ENCODE data around the gene RFX7.
A peak's percentile ranks its signal among the peaks of the same experiment; 100 is the strongest.
"Not testable (repeated sequence)": the region's sequence is repeated elsewhere in the genome, so short reads cannot be mapped to it uniquely, and the experiment has no call there.

The RFX7 gene

GRCh38 chr15:56243163-56244037 is at the start of gene RFX7:
Gene RFX7 (minus strand): TSS chr15:56243879. CDS start chr15:56243285, 594 bp downstream.
- peak; percentile 95 for DNase-seq

- DNase-seq, result no peak
Observed at GRCh38 chr15:56292546-56293316, 49.1 kb upstream of the RFX7 start.

- DNase-seq, result no peak
Observed at GRCh38 chr15:56291741-56292140, 48.1 kb upstream of the RFX7 start.

- peak; percentile 37 for DNase-seq
Observed at GRCh38 chr15:56286213-56286612, 42.5 kb upstream of the RFX7 start.

- DNase-seq, result no peak
Observed at GRCh38 chr15:56281145-56281544, 37.5 kb upstream of the RFX7 start.

- DNase-seq, result no peak
Observed at GRCh38 chr15:56273724-56274123, 30.0 kb upstream of the RFX7 start.

GRCh38 chr15:56272454-56272853 is 28.8 kb upstream of the RFX7 start:
- DNase-seq, result no peak

- DNase-seq, result not testable (repeated sequence)
Observed at GRCh38 chr15:56266465-56266864, 22.8 kb upstream of the RFX7 start.

- peak; percentile 11 for DNase-seq
Observed at GRCh38 chr15:56261854-56262509, 18.3 kb upstream of the RFX7 start.

- not testable (repeated sequence) for DNase-seq
Observed at GRCh38 chr15:56257306-56257705, 13.6 kb upstream of the RFX7 start.

- peak; percentile 97 for DNase-seq
Observed at GRCh38 chr15:56254265-56254664, 10.6 kb upstream of the RFX7 start.

- peak; percentile 77 for DNase-seq
Observed at GRCh38 chr15:56252386-56252785, 8.7 kb upstream of the RFX7 start.

- peak; percentile 47 for DNase-seq
Observed at GRCh38 chr15:56251315-56252095, 7.8 kb upstream of the RFX7 start.

- no peak for DNase-seq
Observed at GRCh38 chr15:56250626-56251025, 6.9 kb upstream of the RFX7 start.

GRCh38 chr15:56249092-56249491 is 5.4 kb upstream of the RFX7 start:
- DNase-seq, result peak; percentile 94

GRCh38 chr15:56248311-56248992 is 4.8 kb upstream of the RFX7 start:
- DNase-seq, result peak; percentile 61

- no peak for DNase-seq
Observed at GRCh38 chr15:56247266-56247665, 3.6 kb upstream of the RFX7 start.

GRCh38 chr15:56245871-56246814 is 2.5 kb upstream of the RFX7 start:
- DNase-seq, result peak; percentile 97

- DNase-seq, result peak; percentile 88
Observed at GRCh38 chr15:56244811-56245576, 1.3 kb upstream of the RFX7 start.
